HG03520 (cell line): ENCODE measurements around the gene NECTIN1.
A peak's percentile ranks its signal among the peaks of the same experiment; 100 is the strongest.

Experiments used
- ATAC-seq: cut with Tn5 transposase; IDR thresholded peaks from one replicate; pipeline ENCODE4 v1.9.1; 2021; ENCODE audit warnings: mild to moderate bottlenecking, moderate library complexity; ENCODE audit not compliant: unreplicated experiment

Gene NECTIN1

GRCh38 chr11:119728651-119729580 is at the start of gene NECTIN1:
Gene NECTIN1 (minus strand): TSS chr11:119729200. CDS start chr11:119728553, 647 bp downstream.
- peak; percentile 78 for ATAC-seq

GRCh38 chr11:119778391-119779194 is 49.6 kb upstream of the NECTIN1 start:
- no peak for ATAC-seq

- no peak for ATAC-seq
Observed at GRCh38 chr11:119777940-119778339, 48.9 kb upstream of the NECTIN1 start.

- no peak for ATAC-seq
Observed at GRCh38 chr11:119776651-119777050, 47.7 kb upstream of the NECTIN1 start.

GRCh38 chr11:119776031-119776636 is 47.1 kb upstream of the NECTIN1 start:
- ATAC-seq, result no peak

- ATAC-seq, result no peak
Observed at GRCh38 chr11:119774172-119774763, 45.3 kb upstream of the NECTIN1 start.

- ATAC-seq, result no peak
Observed at GRCh38 chr11:119772641-119773415, 43.8 kb upstream of the NECTIN1 start.

- ATAC-seq, result no peak
Observed at GRCh38 chr11:119772076-119772475, 43.1 kb upstream of the NECTIN1 start.

GRCh38 chr11:119771172-119771770 is 42.3 kb upstream of the NECTIN1 start:
- no peak for ATAC-seq

- ATAC-seq, result no peak
Observed at GRCh38 chr11:119765628-119766027, 36.6 kb upstream of the NECTIN1 start.

- ATAC-seq, result no peak
Observed at GRCh38 chr11:119764108-119764868, 35.3 kb upstream of the NECTIN1 start.

- no peak for ATAC-seq
Observed at GRCh38 chr11:119763071-119763728, 34.2 kb upstream of the NECTIN1 start.

GRCh38 chr11:119759747-119760412 is 30.9 kb upstream of the NECTIN1 start:
- ATAC-seq, result no peak

GRCh38 chr11:119759324-119759723 is 30.3 kb upstream of the NECTIN1 start:
- ATAC-seq, result no peak

- ATAC-seq, result no peak
Observed at GRCh38 chr11:119758291-119758690, 29.3 kb upstream of the NECTIN1 start.

GRCh38 chr11:119757378-119757777 is 28.4 kb upstream of the NECTIN1 start:
- ATAC-seq, result no peak

- ATAC-seq, result no peak
Observed at GRCh38 chr11:119756169-119756865, 27.3 kb upstream of the NECTIN1 start.
